ENCODE results near the gene ADAM10. TPM values are rescaled to one million over a fixed set of nuclear protein-coding genes. Genes with fewer than 3 reads are reported as not detected.

Gene ADAM10
- total RNA-seq, 1 experiment from 2014 or later, result 239 TPM

DNA sequence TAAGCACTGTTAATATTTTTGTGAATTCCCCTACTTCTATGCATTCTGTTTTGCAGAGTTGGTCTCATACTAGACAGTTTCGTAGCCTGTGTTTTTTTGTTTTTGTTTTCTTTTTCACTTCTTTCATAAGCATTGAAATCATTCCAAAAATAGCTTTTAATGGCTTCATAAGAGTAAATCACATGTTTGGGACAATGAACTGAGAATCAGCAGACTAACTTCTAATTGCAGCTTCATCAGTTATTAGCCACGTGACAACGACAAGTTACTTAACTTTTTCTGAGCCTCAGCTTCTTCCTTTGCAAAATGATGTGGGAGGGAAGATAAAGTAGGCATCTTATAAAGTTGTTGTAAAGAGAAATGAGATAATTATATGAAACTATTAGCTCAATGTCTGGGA lies 193.0 kb downstream of the ADAM10 start:
- ChIA-PET POLR2A (ENCODE audit: unreplicated experiment) (no interaction called here), CTCF (no interaction called here)
- H3K4me3 ChIP-seq, result no peak overlapping the region

GRCh38 chr15:58556028-58556361 lies 193.5 kb downstream of the ADAM10 start:
- no peak overlapping the region for H3K27ac ChIP-seq
- H3K4me2 ChIP-seq, result no peak overlapping the region
- peaks cover 27% of the 10 kb centered on the region for H3F3A ChIP-seq (ENCODE audit: insufficient read depth, low read depth)
- no peak overlapping the region for H2AFZ ChIP-seq
- H3K9me3 ChIP-seq (ENCODE audit: insufficient read depth, low read depth), result no peaks in the 10 kb centered on the region
- POLR2A ChIA-PET (ENCODE audit: unreplicated experiment), result interaction anchor here (0.6 kb wide), 1 partner anchor 25 kb away, joined by 7 read pairs; no protein-coding TSS in a partner anchor
- CTCF ChIA-PET, result no interaction called here
- H3K4me3 ChIP-seq, result no peak overlapping the region
- BruUV-seq (replicated peaks), result no TSS peak
- intact Hi-C loops (cut with micrococcal nuclease; ENCODE audit: unreplicated experiment), result loop anchor here (10.0 kb wide), 1 partner anchor 219 kb away; the partner anchor contains the start of gene MINDY2
- no peaks in the 10 kb centered on the region for H4K20me1 ChIP-seq (ENCODE audit: insufficient read depth)
- no peaks in the 10 kb centered on the region for H3K79me2 ChIP-seq (ENCODE audit: low read depth)
- TF ChIP-seq EZH2 (IDR thresholded peaks at IDR 0.05; ENCODE audit: low read depth) (no peak), CTCF (conservative IDR thresholded peaks at IDR 0.05) (no peak)
- DNase-seq, result no peak
- H3K27me3 ChIP-seq (ENCODE audit: insufficient read depth, low read depth), result no peaks in the 10 kb centered on the region
- H3K4me1 ChIP-seq (replicated peaks; ENCODE audit: insufficient read depth), result peaks cover 25% of the 10 kb centered on the region
- no peaks in the 10 kb centered on the region for H3K9me2 ChIP-seq (ENCODE audit: insufficient read depth)
- no peaks in the 10 kb centered on the region for H3K36me3 ChIP-seq (ENCODE audit: low read depth)

More for the DNA sequence above, 193.0 kb downstream of the ADAM10 start:
- TF ChIP-seq EZH2 (IDR thresholded peaks at IDR 0.05; ENCODE audit: low read depth) (no peak), CTCF (conservative IDR thresholded peaks at IDR 0.05) (no peak)
- H4K20me1 ChIP-seq (ENCODE audit: insufficient read depth), result no peaks in the 10 kb centered on the region
- H3K27ac ChIP-seq, result no peak overlapping the region
- H3K9me3 ChIP-seq (ENCODE audit: insufficient read depth, low read depth), result no peaks in the 10 kb centered on the region
- H2AFZ ChIP-seq, result no peak overlapping the region
- peaks cover 20% of the 10 kb centered on the region for H3K4me1 ChIP-seq (replicated peaks; ENCODE audit: insufficient read depth)
- H3K4me2 ChIP-seq, result no peak overlapping the region
- no peaks in the 10 kb centered on the region for H3K36me3 ChIP-seq (ENCODE audit: low read depth)
- DNase-seq, result no peak
- H3K27me3 ChIP-seq (ENCODE audit: insufficient read depth, low read depth), result no peaks in the 10 kb centered on the region
- no peaks in the 10 kb centered on the region for H3K9me2 ChIP-seq (ENCODE audit: insufficient read depth)
- H3F3A ChIP-seq (ENCODE audit: insufficient read depth, low read depth), result peaks cover 22% of the 10 kb centered on the region
- intact Hi-C loops (cut with micrococcal nuclease; ENCODE audit: unreplicated experiment), result loop anchor here (10.0 kb wide), 1 partner anchor 218 kb away; the partner anchor contains the start of gene MINDY2
- H3K79me2 ChIP-seq (ENCODE audit: low read depth), result no peaks in the 10 kb centered on the region
- no TSS peak for BruUV-seq (replicated peaks)

DNA sequence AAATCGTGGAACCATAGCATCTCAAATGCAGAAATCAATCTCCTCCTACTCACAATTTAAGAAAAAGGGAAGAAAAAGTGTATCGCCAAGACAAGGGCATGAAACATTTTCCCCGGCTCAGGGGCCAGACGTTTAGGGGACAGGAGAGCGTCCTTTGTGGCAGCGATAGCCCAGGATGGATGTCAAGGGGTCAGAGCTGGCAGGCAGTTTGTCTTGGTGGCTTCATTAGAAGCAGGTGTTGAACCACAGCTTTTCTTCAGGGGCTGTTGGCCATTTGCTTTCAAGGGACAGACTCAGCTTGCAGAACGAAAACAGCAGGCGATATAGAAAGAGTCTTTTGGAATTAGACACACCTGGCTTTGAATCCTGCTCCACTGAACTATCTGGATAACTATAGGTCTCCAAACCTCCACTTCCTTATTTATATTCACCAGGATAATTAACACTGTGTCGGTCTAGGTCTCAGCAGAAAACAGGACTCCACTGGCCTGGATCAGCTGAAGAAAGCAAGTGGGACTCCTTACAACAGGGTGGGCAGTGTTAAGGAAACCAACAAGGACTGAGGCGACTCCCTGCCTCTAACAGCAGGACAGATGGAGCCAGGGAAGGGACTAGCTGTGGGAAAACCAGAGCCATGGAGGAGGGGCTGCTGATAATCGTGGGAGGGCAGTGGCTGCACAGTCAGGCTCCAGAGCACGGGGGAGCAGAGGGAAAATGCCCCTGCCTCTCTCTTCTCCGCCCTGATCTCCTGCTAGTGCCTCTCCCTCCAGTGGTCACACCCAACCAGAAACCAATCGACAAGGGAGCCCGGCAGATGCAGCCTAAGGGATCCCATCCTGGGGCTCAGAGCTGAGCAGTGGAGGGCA lies 194.1 kb downstream of the ADAM10 start:
- POLR2A ChIA-PET (ENCODE audit: unreplicated experiment), result interaction anchor here (0.6 kb wide), 2 partner anchors 25 to 1114 kb away, joined by 5 to 7 read pairs; no protein-coding TSS in a partner anchor
- Histone ChIP-seq H3F3A (ENCODE audit: insufficient read depth, low read depth) (peaks cover 33% of the 10 kb centered on the region), H3K4me2 (no peak overlapping the region), H3K4me1 (replicated peaks; ENCODE audit: insufficient read depth) (peaks cover 29% of the 10 kb centered on the region), H4K20me1 (ENCODE audit: insufficient read depth) (no peaks in the 10 kb centered on the region), H2AFZ (no peak overlapping the region), H3K4me3 (no peak overlapping the region), H3K79me2 (ENCODE audit: low read depth) (no peaks in the 10 kb centered on the region), H3K9me3 (ENCODE audit: insufficient read depth, low read depth) (no peaks in the 10 kb centered on the region), H3K9me2 (ENCODE audit: insufficient read depth) (no peaks in the 10 kb centered on the region), H3K27me3 (ENCODE audit: insufficient read depth, low read depth) (no peaks in the 10 kb centered on the region), H3K36me3 (ENCODE audit: low read depth) (no peaks in the 10 kb centered on the region), H3K27ac (no peak overlapping the region)
- CTCF ChIA-PET, result no interaction called here
- TF ChIP-seq EZH2 (IDR thresholded peaks at IDR 0.05; ENCODE audit: low read depth), result no peak
- BruUV-seq (replicated peaks), result no TSS peak
- DNase-seq, result no peak
- intact Hi-C loops (cut with micrococcal nuclease; ENCODE audit: unreplicated experiment), result loop anchor here (10.0 kb wide), 1 partner anchor 219 kb away; the partner anchor contains the start of gene MINDY2

All from PC-9 (cell line).